Aorta (tissue), 4 donors: ENCODE results near the gene FHIP2A. TPM values are rescaled to one million over a fixed set of nuclear protein-coding genes. Genes with fewer than 3 reads are reported as not detected.

Experiments used
- polyA plus RNA-seq, 2 donors: library from polyadenylated mRNA; stranded (reverse); fragments of 200-250 nt; gene quantifications; one replicate each; pipeline ENCODE4 v1.2.3, GENCODE V29; 2013
- total RNA-seq, 2 donors: library from RNA; stranded (reverse); fragmentation: NEBNext Ultra II Directional; extraction: Animal tissue kit (Norgen Biotek cat#: 25700); gene quantifications; one replicate each; pipeline ENCODE4 v1.2.1, GENCODE V29; 2021
- donor health status: healthy with polysubstance abuse.
- donor health status: Bipolar disorder and iron deficiency.
- donor health status: DM: no; HTN: no; CAD: no.
- donor health status: DM: yes; HTN: yes; CAD: no.

FHIP2A gene
- total and polyA plus RNA-seq, 4 donors, result 4.8 to 48.4 (median 24.1) TPM

Other genes starting within 250 kb of the FHIP2A start
- 100 to 1,000 TPM in 1 of 2 donors, 10 to 100 TPM in 1; 55.8 to 117 TPM for gene ABLIM1, start 163.5 kb upstream of the FHIP2A start, total RNA-seq
- gene ABLIM1, start 163.5 kb upstream of the FHIP2A start, polyA plus RNA-seq, result 10 to 100 TPM; 13.6 to 14.5 TPM
- gene TRUB1, start 116.4 kb downstream of the FHIP2A start, total RNA-seq, result 1 to 10 TPM; 5.4 to 10.0 TPM
- gene TRUB1, start 116.4 kb downstream of the FHIP2A start, polyA plus RNA-seq, result 10 to 100 TPM in 1 of 2 donors, 1 to 10 TPM in 1; 8.2 to 11.5 TPM